K562 (cell line): ENCODE measurements around the gene GSDME. TPM values are rescaled to one million over a fixed set of nuclear protein-coding genes. Genes with fewer than 3 reads are reported as not detected.

ENCODE experiments used
- ARNT ChIP-seq, 2 experiments: fragments of 450-650 bp; IDR thresholded peaks; 2 replicates each; pipeline ENCODE4 v1.6.1; 2016; ENCODE audit warnings: mild to moderate bottlenecking in 1 of 2
- BCL6 ChIP-seq: fragments of 250-450 bp; sonication (Bioruptor Pico); IDR thresholded peaks from 2 replicates; pipeline ENCODE4 v1.4.0; 2020
- CBX3 ChIP-seq, 2 experiments: IDR thresholded peaks; 1 replicate in 1 of 2; 2 replicates in 1 of 2; pipeline ENCODE4 v1.6.1; 2012; ENCODE audit warnings: inconsistent platforms in 2 of 2, low read length in 2 of 2, borderline replicate concordance in 1 of 2, control low read depth in 1 of 2
- CEBPB ChIP-seq: fragments of 450-650 bp; IDR thresholded peaks from 2 replicates; pipeline ENCODE4 v1.6.1; 2016; ENCODE audit warnings: missing genetic modification characterization, missing compliant biosample characterization
- HDAC3 ChIP-seq: fragments of 450-650 bp; IDR thresholded peaks from 2 replicates; pipeline ENCODE4 v1.6.1; 2018; ENCODE audit warnings: borderline replicate concordance, mild to moderate bottlenecking, moderate library complexity; ENCODE audit not compliant: partially characterized antibody
- KLF16 ChIP-seq: IDR thresholded peaks from 2 replicates; pipeline ENCODE4 v1.6.1; 2016; ENCODE audit warnings: antibody characterized with exemption
- MAFF ChIP-seq: IDR thresholded peaks from 2 replicates; pipeline ENCODE4 v1.6.1; 2012; ENCODE audit warnings: low read length, improper control_type of control experiment
- MYC ChIP-seq, 2 experiments: fragments of 250-450 bp in 1 of 2; sonication (Bioruptor Pico) in 1 of 2; IDR thresholded peaks; 2 replicates each; pipeline versions ENCODE4 v1.5.1 to v1.6.1; 2012 to 2021; ENCODE audit warnings: low read depth in 2 of 2, borderline replicate concordance in 1 of 2, improper control_type of control experiment in 1 of 2, low read length in 1 of 2, mild to moderate bottlenecking in 1 of 2, moderate library complexity in 1 of 2
- NCOA2 ChIP-seq, 2 experiments: fragments of 450-650 bp; IDR thresholded peaks; 2 replicates each; pipeline ENCODE4 v1.6.1; 2018; ENCODE audit warnings: mild to moderate bottlenecking in 2 of 2, moderate library complexity in 1 of 2; ENCODE audit not compliant: partially characterized antibody in 2 of 2
- NCOA4 ChIP-seq: fragments of 450-650 bp; IDR thresholded peaks from 2 replicates; pipeline ENCODE4 v1.6.1; 2018; ENCODE audit warnings: mild to moderate bottlenecking; ENCODE audit not compliant: partially characterized antibody
- NFE2 ChIP-seq: IDR thresholded peaks from 2 replicates; pipeline ENCODE4 v1.6.1; 2014; ENCODE audit warnings: antibody characterized with exemption, low read depth
- NFYB ChIP-seq: IDR thresholded peaks from 2 replicates; pipeline ENCODE4 v1.6.1; 2011; ENCODE audit warnings: mild to moderate bottlenecking, moderate library complexity; ENCODE audit not compliant: insufficient read length; ENCODE audit errors: extremely low read depth
- PKNOX1 ChIP-seq: fragments of 450-650 bp; IDR thresholded peaks from 2 replicates; pipeline ENCODE4 v1.6.1; 2016
- SMAD1 ChIP-seq: fragments of 150-350 bp; IDR thresholded peaks from 2 replicates; pipeline ENCODE4 v1.6.1; 2014; ENCODE audit warnings: low read length, low read depth; ENCODE audit not compliant: partially characterized antibody
- SP1 ChIP-seq: sonication (generic); formaldehyde crosslinking; IDR thresholded peaks from 2 replicates; pipeline ENCODE4 v1.8.1; 2022; ENCODE audit warnings: mild to moderate bottlenecking, missing genetic modification reagents
- TSHZ1 ChIP-seq: fragments of 250-450 bp; sonication (Bioruptor Pico); IDR thresholded peaks from 2 replicates; pipeline ENCODE4 v1.4.0; 2020; ENCODE audit warnings: mild to moderate bottlenecking, moderate library complexity
- ZBTB17 ChIP-seq: fragments of 450-650 bp; formaldehyde crosslinking; IDR thresholded peaks from 2 replicates; pipeline ENCODE4 v1.4.0; 2020; ENCODE audit warnings: mild to moderate bottlenecking
- ZEB2 ChIP-seq: fragments of 450-650 bp; IDR thresholded peaks from 2 replicates; pipeline ENCODE4 v1.6.1; 2016
- ZNF282 ChIP-seq: sonication (generic); formaldehyde crosslinking; IDR thresholded peaks from 2 replicates; pipeline ENCODE4 v1.8.1; 2023; ENCODE audit warnings: missing genetic modification reagents
- ZNF75A ChIP-seq: fragments of 450-650 bp; formaldehyde crosslinking; IDR thresholded peaks from 2 replicates; pipeline ENCODE4 v1.4.0; 2020; ENCODE audit warnings: mild to moderate bottlenecking
- polyA plus RNA-seq, 8 experiments: library from polyadenylated mRNA; depleted of rRNA in 4 of 8; stranded (reverse) in 5 of 8; unstranded in 3 of 8; fragments of >200 nt; fragmentation: Nextera tagmentation in 2 of 8; fragmentation: Illumina TruSeq in 1 of 8; extraction: Ambion mirVana in 2 of 8; extraction: Trizol in 1 of 8; gene quantifications; 2 replicates each; pipeline versions ENCODE4 v1.2.1 to v1.2.3, GENCODE V29; 2011 to 2014; ENCODE audit warnings: inconsistent platforms in 1 of 8, missing spikeins in 1 of 8
- total RNA-seq, 7 experiments: library from RNA; depleted of rRNA in 6 of 7; stranded (reverse); fragments of >200 nt in 6 of 7; fragmentation: Illumina TruSeq in 2 of 7; extraction: Trizol in 2 of 7; gene quantifications; 2 replicates each; pipeline versions ENCODE4 v1.2.1 to v1.2.3, GENCODE V29; 2011 to 2021; ENCODE audit warnings: low replicate concordance in 1 of 7
- TF ChIP-seq, protein P1 (sequence below): fragments of 450-650 bp; formaldehyde crosslinking; IDR thresholded peaks from 2 replicates; pipeline ENCODE4 v1.4.0; 2020; ENCODE audit warnings: mild to moderate bottlenecking, moderate library complexity
- TF ChIP-seq, protein P2 (sequence below): sonication (generic); formaldehyde crosslinking; IDR thresholded peaks from 2 replicates; pipeline ENCODE4 v1.8.0; 2022; ENCODE audit warnings: missing genetic modification reagents, mild to moderate bottlenecking, borderline replicate concordance

Gene GSDME
- total and polyA plus RNA-seq, 9 of the 15 experiments (the other 6 are each of a cell fraction or from before 2014, with no cell fraction given), result 0.37 to 1.9 (median 0.62) TPM

GRCh38 chr7:24763303-24763901 lies 6.1 kb upstream of the GSDME start (continued):
- TF ChIP-seq TSHZ1 (CRISPR knock-in tag) (0 out of 2 replicates have a peak, but pooled peaks have one; percentile 15), CBX3 (IDR thresholded peaks at IDR 0.05; ENCODE audit: borderline replicate concordance in 1 of 2, low read length in 2 of 2) (no peak), NCOA2 (IDR thresholded peaks at IDR 0.05; ENCODE audit: partially characterized antibody in 2 of 2) (no peak), HDAC3 (peak; percentile 73), CEBPB (tag) (peak; percentile 83), SP1 (CRISPR knock-in tag) (no peak), SMAD1 (peak; percentile 62), BCL6 (CRISPR knock-in tag) (no peak), ZBTB17 (CRISPR knock-in tag) (0 out of 2 replicates have a peak, but pooled peaks have one; percentile 19), ZNF75A (CRISPR knock-in tag) (no peak), MAFF (peak; percentile 45; the same call in 1 of the 2 replicates), KLF16 (peak; percentile 36; the same call in 1 of the 2 replicates), NFE2 (peak; percentile 97), NFYB (no peak), ARNT (IDR thresholded peaks at IDR 0.05) (peak in 1 of 2 experiments; percentile 75; a peak in 1 of 4 replicates), ZNF282 (no peak), PKNOX1 (peak; percentile 96), NCOA4 (no peak), ZEB2 (peak; percentile 50), MYC (IDR thresholded peaks at IDR 0.05; ENCODE audit: low read depth, low read length) (peak; percentile 87), MYC (CRISPR knock-in tag; IDR thresholded peaks at IDR 0.05; ENCODE audit: borderline replicate concordance, low read depth) (no peak)
- TF ChIP-seq, protein P1, sequence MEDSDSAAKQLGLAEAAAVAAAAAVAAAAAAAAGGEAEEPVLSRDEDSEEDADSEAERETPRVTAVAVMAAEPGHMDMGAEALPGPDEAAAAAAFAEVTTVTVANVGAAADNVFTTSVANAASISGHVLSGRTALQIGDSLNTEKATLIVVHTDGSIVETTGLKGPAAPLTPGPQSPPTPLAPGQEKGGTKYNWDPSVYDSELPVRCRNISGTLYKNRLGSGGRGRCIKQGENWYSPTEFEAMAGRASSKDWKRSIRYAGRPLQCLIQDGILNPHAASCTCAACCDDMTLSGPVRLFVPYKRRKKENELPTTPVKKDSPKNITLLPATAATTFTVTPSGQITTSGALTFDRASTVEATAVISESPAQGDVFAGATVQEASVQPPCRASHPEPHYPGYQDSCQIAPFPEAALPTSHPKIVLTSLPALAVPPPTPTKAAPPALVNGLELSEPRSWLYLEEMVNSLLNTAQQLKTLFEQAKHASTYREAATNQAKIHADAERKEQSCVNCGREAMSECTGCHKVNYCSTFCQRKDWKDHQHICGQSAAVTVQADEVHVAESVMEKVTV (CRISPR knock-in tag), result 0 out of 2 replicates have a peak, but pooled peaks have one; percentile 26
- TF ChIP-seq, protein P2, sequence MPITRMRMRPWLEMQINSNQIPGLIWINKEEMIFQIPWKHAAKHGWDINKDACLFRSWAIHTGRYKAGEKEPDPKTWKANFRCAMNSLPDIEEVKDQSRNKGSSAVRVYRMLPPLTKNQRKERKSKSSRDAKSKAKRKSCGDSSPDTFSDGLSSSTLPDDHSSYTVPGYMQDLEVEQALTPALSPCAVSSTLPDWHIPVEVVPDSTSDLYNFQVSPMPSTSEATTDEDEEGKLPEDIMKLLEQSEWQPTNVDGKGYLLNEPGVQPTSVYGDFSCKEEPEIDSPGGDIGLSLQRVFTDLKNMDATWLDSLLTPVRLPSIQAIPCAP (CRISPR knock-in tag), result no peak
